ENCODE results near the gene BTBD9. TPM values are rescaled to one million over a fixed set of nuclear protein-coding genes. Genes with fewer than 3 reads are reported as not detected.

BTBD9 gene
- total and polyA plus RNA-seq, 3 donors from 2014 or later = 11.4 to 32.8 (median 29.5) TPM

- no peak overlapping the region for H3K27ac ChIP-seq
- no peaks in the 10 kb centered on the region for H3K9me3 ChIP-seq
- DNase-seq = no peak
- no peaks in the 10 kb centered on the region for H3K27me3 ChIP-seq
- intact Hi-C loops (cut with DNase I; ENCODE audit: low total_unique reads) = no loop called here
- H3K36me3 ChIP-seq (ENCODE audit: low read depth, missing control alignments) = no peaks in the 10 kb centered on the region
- TF ChIP-seq, protein P1, sequence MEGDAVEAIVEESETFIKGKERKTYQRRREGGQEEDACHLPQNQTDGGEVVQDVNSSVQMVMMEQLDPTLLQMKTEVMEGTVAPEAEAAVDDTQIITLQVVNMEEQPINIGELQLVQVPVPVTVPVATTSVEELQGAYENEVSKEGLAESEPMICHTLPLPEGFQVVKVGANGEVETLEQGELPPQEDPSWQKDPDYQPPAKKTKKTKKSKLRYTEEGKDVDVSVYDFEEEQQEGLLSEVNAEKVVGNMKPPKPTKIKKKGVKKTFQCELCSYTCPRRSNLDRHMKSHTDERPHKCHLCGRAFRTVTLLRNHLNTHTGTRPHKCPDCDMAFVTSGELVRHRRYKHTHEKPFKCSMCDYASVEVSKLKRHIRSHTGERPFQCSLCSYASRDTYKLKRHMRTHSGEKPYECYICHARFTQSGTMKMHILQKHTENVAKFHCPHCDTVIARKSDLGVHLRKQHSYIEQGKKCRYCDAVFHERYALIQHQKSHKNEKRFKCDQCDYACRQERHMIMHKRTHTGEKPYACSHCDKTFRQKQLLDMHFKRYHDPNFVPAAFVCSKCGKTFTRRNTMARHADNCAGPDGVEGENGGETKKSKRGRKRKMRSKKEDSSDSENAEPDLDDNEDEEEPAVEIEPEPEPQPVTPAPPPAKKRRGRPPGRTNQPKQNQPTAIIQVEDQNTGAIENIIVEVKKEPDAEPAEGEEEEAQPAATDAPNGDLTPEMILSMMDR (IDR thresholded peaks at IDR 0.05) = no peak
- no peak for TF ChIP-seq POLR2A (IDR thresholded peaks at IDR 0.05)
- WGBS, 2 donors = 85 to 93% methylated on average over 1 of the region's 1 CpG
- H3K4me1 ChIP-seq = no peaks in the 10 kb centered on the region
- no peak overlapping the region for H3K4me3 ChIP-seq
Observed at GRCh38 chr6:38571721-38572120, 68.0 kb downstream of the BTBD9 start.

- no peaks in the 10 kb centered on the region for H3K9me3 ChIP-seq
- intact Hi-C loops (cut with DNase I; ENCODE audit: low total_unique reads) = no loop called here
- H3K4me3 ChIP-seq = no peak overlapping the region
- 55 to 72% methylated on average over 2 of the region's 2 CpGs for WGBS, 2 donors
- H3K36me3 ChIP-seq (ENCODE audit: low read depth, missing control alignments) = no peaks in the 10 kb centered on the region
- H3K27ac ChIP-seq = no peak overlapping the region
- no peaks in the 10 kb centered on the region for H3K4me1 ChIP-seq
- no peaks in the 10 kb centered on the region for H3K27me3 ChIP-seq
- TF ChIP-seq POLR2A (IDR thresholded peaks at IDR 0.05) = no peak
- TF ChIP-seq, protein P1 (IDR thresholded peaks at IDR 0.05) = no peak
- DNase-seq = no peak
Observed at GRCh38 chr6:38570750-38571149, 69.0 kb downstream of the BTBD9 start.

DNA sequence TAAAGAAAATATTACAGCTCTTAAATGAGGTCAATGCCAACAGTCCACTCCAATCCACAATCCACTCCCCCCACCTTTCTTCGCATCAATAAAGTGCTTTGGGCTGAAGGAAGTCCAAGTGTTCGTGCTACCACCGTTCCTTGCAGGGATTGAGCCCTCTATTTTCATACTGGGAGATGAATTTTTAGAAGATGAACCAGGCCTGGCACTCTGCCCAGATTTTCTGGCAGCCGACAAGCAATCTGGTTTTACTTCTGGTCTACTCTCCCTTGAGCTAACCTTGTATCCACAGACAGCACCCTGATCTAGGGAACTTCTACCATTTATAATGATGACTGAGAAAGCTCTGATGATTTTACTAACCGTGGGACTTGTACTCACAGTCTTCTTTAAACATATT lies 72.3 kb downstream of the BTBD9 start:
- no peak overlapping the region for H3K4me3 ChIP-seq
- H3K4me1 ChIP-seq = no peaks in the 10 kb centered on the region
- no peak overlapping the region for H3K27ac ChIP-seq
- no peaks in the 10 kb centered on the region for H3K27me3 ChIP-seq
- WGBS, 2 donors = 38 to 60% methylated on average over 5 of the region's 5 CpGs
- peak; percentile 75 for DNase-seq
- intact Hi-C loops (cut with DNase I; ENCODE audit: low total_unique reads) = no loop called here
- TF ChIP-seq POLR2A (IDR thresholded peaks at IDR 0.05) = no peak
- TF ChIP-seq, protein P1 (IDR thresholded peaks at IDR 0.05) = no peak
- H3K36me3 ChIP-seq (ENCODE audit: low read depth, missing control alignments) = no peaks in the 10 kb centered on the region
- H3K9me3 ChIP-seq = no peaks in the 10 kb centered on the region

- TF ChIP-seq, protein P1 (IDR thresholded peaks at IDR 0.05) = no peak
- no peak for TF ChIP-seq POLR2A (IDR thresholded peaks at IDR 0.05)
- H3K27ac ChIP-seq = no peak overlapping the region
- no peaks in the 10 kb centered on the region for H3K9me3 ChIP-seq
- no peaks in the 10 kb centered on the region for H3K27me3 ChIP-seq
- DNase-seq = no peak
- no peaks in the 10 kb centered on the region for H3K36me3 ChIP-seq (ENCODE audit: low read depth, missing control alignments)
- WGBS, 2 donors = 97% methylated on average over 6 of the region's 6 CpGs
- no peaks in the 10 kb centered on the region for H3K4me1 ChIP-seq
- intact Hi-C loops (cut with DNase I; ENCODE audit: low total_unique reads) = no loop called here
- H3K4me3 ChIP-seq = no peak overlapping the region
Observed at GRCh38 chr6:38566295-38567030, 73.3 kb downstream of the BTBD9 start.

- H3K4me3 ChIP-seq = no peak overlapping the region
- no peaks in the 10 kb centered on the region for H3K27me3 ChIP-seq
- intact Hi-C loops (cut with DNase I; ENCODE audit: low total_unique reads) = no loop called here
- H3K9me3 ChIP-seq = no peaks in the 10 kb centered on the region
- no peak for DNase-seq
- H3K36me3 ChIP-seq (ENCODE audit: low read depth, missing control alignments) = no peaks in the 10 kb centered on the region
- no peak overlapping the region for H3K27ac ChIP-seq
- TF ChIP-seq, protein P1 (IDR thresholded peaks at IDR 0.05) = no peak
- TF ChIP-seq POLR2A (IDR thresholded peaks at IDR 0.05) = no peak
- 78 to 88% methylated on average over 4 of the region's 4 CpGs for WGBS, 2 donors
- H3K4me1 ChIP-seq = no peaks in the 10 kb centered on the region
Observed at GRCh38 chr6:38564301-38564700, 75.4 kb downstream of the BTBD9 start.
